Stimulated activated CD4-positive, alpha-beta T cell treated with anti-CD3 and anti-CD28 coated beads, Interleukin-15, amount 100 ng/mL, for 24 hours (primary cell): ENCODE data around the gene ZNF235.
"Not testable (repeated sequence)": the region's sequence is repeated elsewhere in the genome, so short reads cannot be mapped to it uniquely, and the experiment has no call there.

ENCODE experiments used
- DNase-seq: peaks from one replicate; pipeline ENCODE4 v3.0.0-alpha.2; 2020

ZNF235 gene

GRCh38 chr19:44255705-44256411 is 49.0 kb downstream of the ZNF235 start:
- no peak for DNase-seq

GRCh38 chr19:44254496-44254895 is 50.3 kb downstream of the ZNF235 start:
- no peak for DNase-seq

GRCh38 chr19:44253392-44253791 is 51.4 kb downstream of the ZNF235 start:
- not testable (repeated sequence) for DNase-seq

GRCh38 chr19:44252332-44252731 is 52.5 kb downstream of the ZNF235 start:
- DNase-seq, result not testable (repeated sequence)

GRCh38 chr19:44236384-44236783 is 68.4 kb downstream of the ZNF235 start:
- DNase-seq, result no peak
